Mammary epithelial cell (primary cell): Measurements from ENCODE around the gene PHRF1.

Experiments used
- EZH2 ChIP-seq: IDR thresholded peaks from 2 replicates; pipeline ENCODE4 v1.6.1; 2012; ENCODE audit warnings: low read length, inconsistent platforms, borderline replicate concordance
- TF ChIP-seq, protein P1 (sequence below), 2 donors: IDR thresholded peaks in 1 of 2; conservative IDR thresholded peaks in 1 of 2; 2 replicates each; pipeline ENCODE4 v1.5.1; 2011 to 2012; ENCODE audit warnings: inconsistent platforms in 2 of 2, low read length in 2 of 2, mild to moderate bottlenecking in 2 of 2, control low read depth in 1 of 2, low read depth in 1 of 2; ENCODE audit not compliant: insufficient read depth in 1 of 2; ENCODE audit errors: extremely low read depth in 1 of 2

DNA sequence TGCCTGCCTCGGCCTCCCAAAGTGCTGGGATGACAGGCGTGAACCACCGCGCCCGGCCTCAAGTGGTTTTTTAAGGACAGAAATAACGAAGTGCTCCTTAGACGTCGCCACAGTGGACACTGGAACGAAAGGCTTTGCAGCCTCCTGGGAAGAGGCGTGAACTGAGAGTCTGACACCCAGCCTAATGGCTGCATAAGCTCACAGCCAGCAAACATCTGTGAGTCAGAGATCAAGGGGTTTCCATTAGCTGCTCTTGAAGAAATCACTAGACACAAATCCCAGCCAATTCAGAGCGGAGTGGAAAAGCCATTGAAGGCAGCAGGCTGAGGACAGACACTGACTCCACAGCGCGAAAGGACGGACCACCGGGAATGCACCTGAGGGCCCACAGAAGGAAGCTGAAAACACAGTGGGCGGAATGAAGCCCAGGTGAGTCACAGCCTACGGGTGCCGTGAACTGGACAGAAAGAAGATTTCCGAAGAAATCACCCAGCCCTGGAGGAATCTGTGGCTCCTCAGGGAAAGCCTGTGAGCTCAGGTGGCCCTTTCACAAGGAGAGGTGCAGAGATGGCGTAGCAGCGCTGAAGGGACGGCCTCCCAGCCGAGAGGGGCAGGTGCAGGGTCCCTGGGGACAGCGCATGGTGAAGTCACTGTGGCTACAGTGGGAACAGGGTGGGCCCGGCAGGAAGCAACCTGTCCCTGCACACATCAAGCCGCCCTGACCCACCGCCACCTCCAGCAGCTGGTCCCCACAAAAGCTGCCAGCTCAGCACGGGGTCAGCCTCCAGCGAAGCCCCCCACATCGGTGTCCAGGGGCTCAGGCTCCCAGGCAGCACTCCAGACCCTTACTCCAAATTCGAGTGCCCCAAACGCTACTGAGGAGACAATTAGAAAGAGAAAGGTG, 27.3 kb upstream of the PHRF1 start:
- TF ChIP-seq, protein P1, sequence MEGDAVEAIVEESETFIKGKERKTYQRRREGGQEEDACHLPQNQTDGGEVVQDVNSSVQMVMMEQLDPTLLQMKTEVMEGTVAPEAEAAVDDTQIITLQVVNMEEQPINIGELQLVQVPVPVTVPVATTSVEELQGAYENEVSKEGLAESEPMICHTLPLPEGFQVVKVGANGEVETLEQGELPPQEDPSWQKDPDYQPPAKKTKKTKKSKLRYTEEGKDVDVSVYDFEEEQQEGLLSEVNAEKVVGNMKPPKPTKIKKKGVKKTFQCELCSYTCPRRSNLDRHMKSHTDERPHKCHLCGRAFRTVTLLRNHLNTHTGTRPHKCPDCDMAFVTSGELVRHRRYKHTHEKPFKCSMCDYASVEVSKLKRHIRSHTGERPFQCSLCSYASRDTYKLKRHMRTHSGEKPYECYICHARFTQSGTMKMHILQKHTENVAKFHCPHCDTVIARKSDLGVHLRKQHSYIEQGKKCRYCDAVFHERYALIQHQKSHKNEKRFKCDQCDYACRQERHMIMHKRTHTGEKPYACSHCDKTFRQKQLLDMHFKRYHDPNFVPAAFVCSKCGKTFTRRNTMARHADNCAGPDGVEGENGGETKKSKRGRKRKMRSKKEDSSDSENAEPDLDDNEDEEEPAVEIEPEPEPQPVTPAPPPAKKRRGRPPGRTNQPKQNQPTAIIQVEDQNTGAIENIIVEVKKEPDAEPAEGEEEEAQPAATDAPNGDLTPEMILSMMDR (conservative IDR thresholded peaks at IDR 0.05 in 1 of 2, IDR thresholded peaks at IDR 0.05 in 1 of 2; ENCODE audit: extremely low read depth in 1 of 2, insufficient read depth in 1 of 2, low read depth in 1 of 2, low read length in 2 of 2) = no peak
- TF ChIP-seq EZH2 = no peak
